IPS-18c (cell line): ENCODE data around the gene GPR107.

Experiments
- H3K4me3 ChIP-seq: 2 replicates; pipeline ENCODE4 v1.7.0; 2013; ENCODE audit warnings: low read depth, mild to moderate bottlenecking, low read length, moderate library complexity; ENCODE audit not compliant: insufficient read depth
- H3K9me3 ChIP-seq: one replicate; pipeline ENCODE4 v1.6.1; 2013; ENCODE audit warnings: mild to moderate bottlenecking, low read length, moderate library complexity; ENCODE audit not compliant: control insufficient read depth, insufficient read depth

Gene GPR107

DNA sequence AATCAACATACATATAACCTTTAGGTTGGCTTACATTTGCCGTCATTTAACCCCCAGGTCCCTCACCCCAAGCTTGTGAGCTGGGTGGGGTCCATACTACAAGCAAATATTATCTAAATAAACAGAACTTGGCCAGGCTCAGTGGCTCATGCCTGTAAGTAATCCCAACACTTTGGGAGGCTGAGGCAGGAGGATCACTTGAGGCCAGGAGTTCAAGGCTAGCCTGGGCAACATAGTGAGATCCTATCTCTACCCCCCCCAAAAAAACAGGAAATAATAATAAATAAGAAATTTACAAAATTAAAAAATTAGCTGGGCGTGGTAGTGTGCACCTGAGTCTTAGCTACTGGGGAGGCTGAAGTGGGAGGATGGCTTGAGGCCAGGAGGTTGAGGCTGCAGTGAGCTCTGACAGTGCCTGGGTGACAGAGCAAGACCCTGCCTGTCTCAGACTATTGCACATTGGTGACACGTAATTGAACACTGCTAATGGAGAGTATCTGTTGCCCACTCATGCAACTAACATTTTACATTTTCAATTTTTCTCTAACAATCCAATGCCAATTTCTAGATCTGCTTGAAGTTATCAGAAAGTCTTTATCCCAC, 29.6 kb upstream of the GPR107 start:
- no peak overlapping the region for H3K4me3 ChIP-seq
- no peaks in the 10 kb centered on the region for H3K9me3 ChIP-seq

DNA sequence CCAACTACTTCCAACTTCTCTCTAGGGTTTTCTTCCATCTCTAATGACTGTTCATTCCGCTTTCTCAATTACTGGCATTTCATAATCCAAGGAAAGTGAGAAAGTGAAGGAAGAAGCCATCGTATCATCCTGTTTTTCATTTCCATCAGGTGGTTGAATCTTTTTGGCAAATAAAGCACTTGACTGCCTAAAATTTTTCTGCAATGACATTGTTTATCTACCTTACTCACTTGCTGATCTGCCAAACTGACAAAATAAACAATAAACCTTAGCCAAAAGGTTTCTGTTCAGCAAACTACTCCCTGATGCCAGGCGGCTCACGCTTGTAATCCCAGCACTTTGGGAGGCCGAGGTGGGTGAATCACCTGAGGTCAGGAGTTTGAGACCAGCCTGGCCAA, 29.1 kb upstream of the GPR107 start:
- Histone ChIP-seq H3K4me3 (no peak overlapping the region), H3K9me3 (no peaks in the 10 kb centered on the region)

DNA sequence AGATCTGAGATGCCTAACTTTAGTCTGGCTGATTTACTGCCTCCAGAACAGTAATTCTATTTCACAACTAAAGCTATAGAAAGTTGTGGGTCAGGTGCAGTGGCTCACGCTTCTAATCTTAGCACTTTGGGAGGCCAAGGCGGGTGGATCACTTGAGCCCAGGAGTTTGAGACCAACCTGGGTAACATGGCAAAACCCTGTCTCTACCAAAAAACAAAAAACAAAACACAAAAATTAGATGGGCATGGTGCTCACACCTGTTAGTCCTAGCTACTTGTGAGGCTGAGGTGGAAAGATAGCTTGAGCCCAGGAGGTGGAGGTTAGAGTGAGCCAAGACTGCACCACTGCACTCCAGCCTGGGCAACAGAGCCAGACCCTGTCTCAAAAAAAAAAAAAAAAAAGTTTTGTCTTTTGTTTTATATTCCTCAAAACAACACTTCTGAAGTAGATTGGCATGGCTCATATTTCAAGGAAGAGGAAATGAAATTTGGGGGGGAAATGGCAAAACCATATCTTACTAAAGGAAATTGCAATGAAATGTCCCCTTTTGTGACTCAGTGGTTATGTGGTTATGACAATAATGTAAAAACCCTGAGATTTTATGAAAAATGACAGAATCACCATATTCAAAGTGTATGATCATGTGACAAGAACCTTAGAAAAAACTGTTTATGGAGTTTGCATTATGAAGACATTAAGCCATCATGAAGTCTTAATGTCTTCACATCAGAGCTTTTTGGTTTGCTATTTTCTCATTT, 26.9 kb upstream of the GPR107 start:
- no peaks in the 10 kb centered on the region for H3K9me3 ChIP-seq
- no peak overlapping the region for H3K4me3 ChIP-seq

DNA sequence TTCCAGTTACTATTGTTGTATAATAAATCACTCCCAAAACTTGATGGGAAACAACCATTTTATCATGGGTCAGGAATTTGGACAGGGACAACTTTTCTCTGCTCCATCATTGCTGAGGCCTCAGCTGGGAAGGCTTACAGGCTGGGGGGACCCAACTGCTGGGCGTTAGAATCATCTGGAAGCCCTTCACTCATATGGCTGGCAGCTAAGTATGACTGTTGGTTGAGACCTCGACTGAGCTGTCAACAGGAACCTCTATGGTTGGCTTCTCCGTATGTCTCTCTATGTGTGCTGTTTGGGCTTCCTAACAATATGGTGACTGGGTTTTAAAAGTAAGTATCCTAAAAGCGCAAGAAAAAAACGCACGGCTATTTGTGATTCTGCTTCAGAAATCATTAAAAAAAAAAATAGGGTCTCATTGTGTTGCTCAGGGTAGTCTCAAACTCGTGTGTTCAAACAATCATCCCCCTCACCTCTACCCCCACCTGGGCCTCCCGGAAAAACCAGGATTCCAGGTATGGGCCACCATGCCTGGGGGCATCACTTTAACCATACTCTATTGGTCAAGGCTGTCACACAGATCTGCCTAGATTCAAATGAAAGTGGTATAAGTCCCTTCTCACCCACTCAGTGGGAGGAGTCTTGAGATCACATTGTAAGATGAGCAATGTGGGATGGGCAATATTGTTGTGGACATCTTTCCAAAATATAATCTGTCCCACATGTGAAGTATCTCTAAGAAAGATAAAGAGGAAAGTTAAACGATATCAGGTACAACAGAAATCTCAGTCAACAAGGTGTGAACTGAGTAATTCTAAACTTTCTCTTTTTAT, 26.0 kb upstream of the GPR107 start:
- Histone ChIP-seq H3K4me3 (no peak overlapping the region), H3K9me3 (no peaks in the 10 kb centered on the region)

DNA sequence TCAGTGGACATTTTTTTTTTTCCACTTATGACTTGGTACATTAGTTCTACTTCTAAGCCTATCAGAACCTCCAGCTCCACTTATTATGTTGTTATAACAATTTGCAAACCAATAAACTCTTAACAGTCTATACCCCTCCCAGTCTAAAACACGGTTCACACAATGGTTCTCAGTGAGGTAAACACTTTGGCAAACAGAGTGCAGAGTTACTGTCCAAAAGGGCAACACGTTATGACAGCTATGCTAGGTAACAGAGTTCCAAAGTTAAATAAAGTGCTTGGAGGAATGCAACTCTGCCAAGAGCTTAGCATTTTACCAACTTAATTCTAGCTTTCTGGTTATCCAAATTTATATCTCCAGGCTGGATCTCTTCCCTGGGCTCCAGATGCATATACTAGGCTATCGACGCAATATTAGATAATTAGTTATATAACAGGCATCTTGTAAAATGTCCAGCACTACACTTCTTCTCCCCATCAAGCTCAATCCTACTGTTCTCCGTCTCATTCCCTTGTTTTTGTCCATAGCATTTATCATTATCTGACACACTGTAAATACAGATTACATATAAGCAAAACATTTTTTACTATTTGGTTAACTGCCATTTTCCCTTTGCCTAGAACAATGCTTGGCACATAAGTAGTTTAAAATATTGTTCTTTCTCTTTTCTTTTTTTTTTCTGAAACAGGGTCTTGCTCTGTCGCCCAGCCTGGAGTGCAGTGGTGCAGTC, 25.0 kb upstream of the GPR107 start:
- no peak overlapping the region for H3K4me3 ChIP-seq
- no peaks in the 10 kb centered on the region for H3K9me3 ChIP-seq

DNA sequence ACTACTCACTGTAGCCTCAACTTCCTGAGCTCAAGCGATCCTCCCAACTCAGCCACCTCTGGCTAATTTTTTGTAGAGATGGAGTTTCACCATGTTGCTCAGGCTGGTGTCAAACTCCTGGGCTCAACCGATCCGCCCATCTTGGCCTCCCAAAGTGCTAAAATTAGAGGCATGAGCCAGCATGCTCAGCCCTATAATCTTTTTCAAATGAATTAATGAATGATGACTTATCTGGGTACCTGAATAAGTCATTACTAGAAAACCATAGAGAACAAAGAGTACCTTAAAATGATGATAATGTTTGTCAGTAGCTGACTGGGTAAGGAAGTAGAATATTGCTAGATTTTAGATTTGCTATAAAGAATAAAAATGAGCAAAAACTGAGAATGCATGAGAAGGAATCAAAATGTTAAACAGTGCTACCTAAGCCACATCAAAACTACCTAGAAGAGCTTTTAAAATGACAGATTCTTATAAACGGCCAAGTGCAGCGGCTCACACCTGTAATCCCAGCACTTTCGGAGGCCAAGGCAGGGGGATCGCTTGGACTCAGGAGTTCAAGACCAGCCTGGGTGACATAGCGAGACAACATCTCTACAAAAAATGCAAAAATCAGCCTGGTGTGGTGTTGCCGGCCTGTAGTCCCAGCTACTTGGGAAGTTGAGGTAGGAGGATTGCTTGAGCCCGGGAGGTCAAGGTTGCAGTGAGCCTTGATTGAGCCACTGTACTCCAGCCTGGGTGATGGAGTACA, 24.3 kb upstream of the GPR107 start:
- Histone ChIP-seq H3K4me3 (no peak overlapping the region), H3K9me3 (no peaks in the 10 kb centered on the region)

DNA sequence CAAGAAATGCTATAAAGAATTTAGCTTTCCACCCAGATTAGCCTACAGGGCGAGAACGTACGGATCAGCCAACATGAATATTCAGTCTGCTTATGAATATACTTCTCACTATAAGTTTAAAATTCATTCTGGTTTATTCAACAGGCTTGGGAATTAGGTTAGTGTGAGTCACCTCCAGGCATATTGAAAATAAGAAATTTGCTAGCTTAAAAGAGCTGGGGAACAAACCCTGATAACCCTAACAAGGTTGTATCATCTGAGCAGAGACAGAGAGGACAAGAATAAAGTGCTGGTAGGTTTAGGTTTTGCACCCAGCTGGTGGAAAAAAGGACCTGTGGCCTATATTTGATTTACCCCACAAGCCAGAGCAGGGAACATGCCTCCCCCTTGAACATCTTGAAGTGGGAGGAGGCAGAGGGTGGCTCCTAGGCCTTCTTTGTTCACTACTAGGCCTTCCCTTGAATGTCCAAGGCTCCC, 23.0 kb upstream of the GPR107 start:
- H3K4me3 ChIP-seq: no peak overlapping the region

DNA sequence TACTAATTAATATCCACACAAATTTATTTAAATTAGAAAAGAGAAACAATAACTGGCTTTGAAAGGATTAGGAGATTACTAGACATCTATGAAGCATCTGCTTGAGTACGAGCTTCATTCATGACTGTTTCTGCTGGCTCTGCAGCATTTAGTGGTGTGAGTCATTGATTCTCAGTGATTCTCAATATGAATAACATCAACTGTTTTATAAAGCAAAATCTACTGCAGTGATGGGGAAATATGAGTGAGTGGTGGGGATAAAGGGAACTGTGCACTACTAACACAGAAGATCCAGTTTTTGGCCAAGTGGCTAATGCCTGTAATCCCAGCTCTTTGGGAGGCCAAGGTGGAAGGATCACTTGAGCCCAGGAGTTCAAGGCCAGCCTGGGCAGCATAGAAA, 19.1 kb upstream of the GPR107 start:
- no peaks in the 10 kb centered on the region for H3K9me3 ChIP-seq
- H3K4me3 ChIP-seq: no peak overlapping the region

More for the DNA sequence above, 23.0 kb upstream of the GPR107 start:
- no peaks in the 10 kb centered on the region for H3K9me3 ChIP-seq

DNA sequence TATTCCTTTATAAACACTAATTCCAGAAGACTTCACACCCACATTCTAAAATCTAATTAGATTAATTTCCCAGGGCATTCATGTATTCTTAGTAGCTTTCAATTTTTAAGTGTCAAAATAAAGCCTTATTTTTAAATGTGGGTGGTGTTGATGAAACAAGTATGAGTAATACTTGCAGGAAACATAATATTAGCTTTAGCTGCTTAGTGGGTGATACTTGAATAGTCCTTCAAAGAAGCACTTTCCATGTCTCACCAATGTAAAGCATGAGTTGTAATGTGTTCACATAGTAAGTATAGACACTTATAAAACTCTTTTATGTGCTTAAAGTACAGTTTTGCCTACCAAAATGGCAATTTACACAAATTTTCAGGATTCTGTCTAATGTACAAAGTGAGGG, 17.6 kb upstream of the GPR107 start:
- Histone ChIP-seq H3K4me3 (no peak overlapping the region), H3K9me3 (no peaks in the 10 kb centered on the region)

DNA sequence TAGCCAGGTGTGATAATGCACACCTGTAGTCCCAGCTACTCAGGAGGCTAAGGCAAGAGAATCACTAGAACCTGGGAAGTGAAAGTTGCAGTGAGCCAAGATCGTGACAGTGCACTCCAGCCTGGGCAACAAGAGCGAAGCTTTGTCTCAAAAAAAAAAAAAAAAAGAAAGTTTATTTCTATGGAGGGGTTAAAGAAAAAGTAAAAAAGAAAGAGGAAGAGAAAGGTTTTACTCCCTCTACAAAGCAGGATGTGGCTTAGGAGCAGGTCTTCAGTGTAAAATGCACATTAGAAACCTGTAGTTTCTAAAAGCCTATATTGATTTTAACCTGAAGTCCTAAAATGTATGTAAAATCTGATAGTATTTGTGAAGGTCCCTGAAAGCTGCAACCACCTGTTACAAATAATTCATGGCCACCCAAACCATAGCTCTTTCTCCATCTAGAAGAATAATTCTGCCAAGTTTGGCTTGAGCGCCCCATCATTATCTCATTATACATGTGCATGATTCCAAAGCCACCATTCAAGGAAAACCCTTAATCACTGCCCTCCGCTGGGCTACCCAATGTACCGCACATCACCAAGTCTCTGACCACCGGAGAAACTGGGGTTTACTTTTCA, 14.1 kb upstream of the GPR107 start:
- Histone ChIP-seq H3K4me3 (no peak overlapping the region), H3K9me3 (no peaks in the 10 kb centered on the region)

DNA sequence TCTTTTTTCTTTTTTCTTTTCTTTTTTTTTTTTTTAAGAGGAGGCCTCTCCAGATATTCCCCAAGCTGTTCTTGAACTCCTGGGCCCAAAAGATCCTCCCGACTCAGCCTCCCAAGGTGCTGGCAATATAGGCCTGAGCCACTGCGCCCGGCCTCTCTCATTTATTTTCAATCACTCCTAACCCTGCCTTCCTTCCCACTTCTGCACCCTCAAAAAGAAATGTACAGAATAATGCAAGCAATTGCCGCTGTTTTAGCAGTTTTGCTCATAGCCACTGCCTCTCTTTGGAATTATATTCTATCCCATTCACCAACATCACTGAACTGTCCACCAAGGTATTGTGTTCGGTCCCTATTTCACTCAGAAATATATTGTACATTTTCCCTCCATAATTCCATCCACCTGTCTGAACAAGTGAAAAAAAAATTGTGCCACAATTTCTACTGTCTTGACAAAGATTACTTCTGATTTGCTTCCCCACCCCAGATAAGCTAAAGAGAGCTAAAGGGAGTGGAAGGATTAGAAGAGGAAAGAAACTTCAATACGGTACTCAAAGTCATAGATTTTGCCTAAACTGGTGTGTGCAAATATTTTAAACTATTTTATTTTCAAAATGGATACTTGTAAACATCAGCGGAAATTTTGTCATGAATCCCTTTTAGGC, 12.6 kb upstream of the GPR107 start:
- Histone ChIP-seq H3K9me3 (no peaks in the 10 kb centered on the region), H3K4me3 (no peak overlapping the region)

DNA sequence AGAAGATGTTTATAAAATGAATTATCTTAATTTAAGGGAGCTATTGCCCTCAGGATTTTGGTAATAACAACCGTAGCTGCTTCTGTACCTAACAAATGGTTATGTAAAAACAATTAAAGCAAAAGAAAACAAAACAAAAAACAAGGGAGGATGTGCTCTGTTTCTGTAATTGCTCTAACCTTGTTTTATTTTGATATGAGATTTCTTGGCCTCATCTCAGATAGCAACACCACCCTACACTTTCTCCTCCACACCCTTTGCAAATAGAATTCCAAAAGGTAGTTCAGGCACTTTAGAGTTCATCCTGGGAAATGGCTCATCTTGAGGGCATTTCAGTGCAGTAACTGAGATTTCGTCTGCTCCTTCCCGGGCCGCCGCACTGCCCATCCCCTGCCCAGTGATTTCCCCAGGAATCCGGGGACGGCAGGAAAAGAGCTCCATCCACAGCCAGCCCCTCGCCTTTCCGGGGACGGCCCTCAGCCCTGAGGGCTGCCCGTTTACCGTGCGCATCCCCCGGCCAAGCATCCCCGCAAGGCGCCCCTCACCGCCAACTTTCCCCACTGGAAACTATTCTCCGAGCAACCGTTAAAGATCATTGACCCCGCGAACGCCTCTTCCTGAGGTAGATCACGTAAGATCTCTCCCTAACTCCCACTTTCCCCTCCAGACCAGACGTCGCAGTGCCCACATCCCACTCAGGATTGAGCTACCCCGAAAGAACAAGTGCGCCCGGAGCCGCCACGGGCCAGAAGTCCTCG, 11.9 kb upstream of the GPR107 start:
- peak overlapping the region; percentile 88 for H3K4me3 ChIP-seq
- H3K9me3 ChIP-seq: no peaks in the 10 kb centered on the region

DNA sequence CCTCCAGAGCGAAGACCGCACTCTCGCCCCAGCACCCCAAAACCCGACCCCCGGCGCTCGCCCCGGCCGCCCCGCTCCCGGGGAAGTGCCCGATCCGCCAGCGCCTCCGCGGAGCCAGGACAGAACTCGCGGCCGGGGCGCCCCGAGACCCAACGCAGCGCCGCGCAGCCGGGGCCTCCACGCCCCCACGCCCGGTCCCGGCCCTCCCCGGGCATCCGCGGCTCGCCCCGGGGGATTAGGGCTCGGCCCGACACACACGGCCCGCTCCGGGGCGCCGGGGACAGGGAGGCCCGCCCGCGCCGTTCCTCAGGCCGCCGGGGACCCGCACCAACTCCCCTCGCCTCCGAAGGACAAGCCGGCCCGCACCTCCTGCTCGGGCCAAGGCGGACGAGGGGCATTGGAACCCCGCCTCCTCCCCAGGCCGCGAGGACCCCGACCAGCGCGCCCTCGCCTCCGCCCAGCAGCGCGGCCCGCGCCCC, 11.3 kb upstream of the GPR107 start:
- peak overlapping the region; percentile 88 for H3K4me3 ChIP-seq

DNA sequence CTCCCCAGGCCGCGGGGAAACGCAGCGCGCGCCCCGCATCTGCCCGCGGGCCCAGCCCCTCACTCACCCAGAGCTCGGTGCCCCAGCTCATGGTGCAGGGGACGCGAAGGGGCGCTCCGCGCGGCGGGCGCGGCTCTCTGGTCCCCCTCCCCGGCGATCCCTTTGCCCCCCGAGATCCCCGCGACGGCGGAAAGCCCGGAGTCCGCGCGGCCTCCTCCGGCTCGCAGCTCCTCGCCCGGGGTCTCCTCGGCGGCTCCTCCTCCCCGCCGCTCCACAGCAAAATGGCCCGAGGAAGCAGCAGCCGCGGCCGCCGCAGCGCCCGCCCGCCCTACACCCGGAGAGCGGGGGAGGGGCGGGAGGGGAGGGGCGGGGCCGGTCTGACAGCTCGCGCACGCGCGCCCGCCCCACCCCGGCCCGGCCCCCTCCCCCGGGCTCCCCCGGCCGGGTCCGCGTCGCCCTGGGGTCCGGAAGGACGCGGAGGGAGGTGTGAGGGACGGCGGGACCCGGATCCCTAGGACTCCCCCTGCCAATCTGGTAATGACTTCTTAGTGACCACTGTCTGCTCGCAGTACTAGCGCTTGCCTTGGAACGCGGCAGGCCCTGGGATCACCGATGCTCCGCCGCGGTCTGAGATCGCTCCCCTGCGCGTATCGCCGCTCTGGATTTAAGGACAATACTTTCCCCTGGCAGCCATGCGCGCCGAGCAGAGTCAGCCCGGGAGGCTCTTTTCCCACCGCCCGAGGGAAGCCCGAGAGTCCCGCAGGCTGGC, 10.6 kb upstream of the GPR107 start, which contains the start of gene FNBP1:
Gene FNBP1 (minus strand): TSS at position 305 of the 769 bp plus-strand sequence. CDS start 214 bp downstream, at position 91.
- H3K4me3 ChIP-seq: peak within 1 kb of the TSS; percentile 88
- H3K9me3 ChIP-seq: no peaks in the 10 kb centered on the region

More for the DNA sequence above, 11.3 kb upstream of the GPR107 start:
- no peaks in the 10 kb centered on the region for H3K9me3 ChIP-seq
